ENCODE results near the gene TRPM3.

Gene TRPM3

GRCh38 chr9:70934642-70935041 is 186.8 kb downstream of the TRPM3 start:
- WGBS, 2 experiments (ENCODE audit: insufficient coverage in 2 of 2) = no CpG with 5 or more reads among the region's 1 CpG
- Histone ChIP-seq H3K9me3 (ENCODE audit: control insufficient read depth, low read length) (no peaks in the 10 kb centered on the region), H3K4me3 (ENCODE audit: extremely low read depth, insufficient read depth, low read length, poor library complexity, severe bottlenecking) (no peak overlapping the region), H3K27ac (ENCODE audit: low read depth, low read length, severe bottlenecking) (no peak overlapping the region), H3K4me1 (ENCODE audit: control insufficient read depth, insufficient read depth, low read length, poor library complexity, severe bottlenecking) (peaks cover 4% of the 10 kb centered on the region), H3K36me3 (ENCODE audit: control insufficient read depth, insufficient read depth, low read length) (no peaks in the 10 kb centered on the region)

DNA sequence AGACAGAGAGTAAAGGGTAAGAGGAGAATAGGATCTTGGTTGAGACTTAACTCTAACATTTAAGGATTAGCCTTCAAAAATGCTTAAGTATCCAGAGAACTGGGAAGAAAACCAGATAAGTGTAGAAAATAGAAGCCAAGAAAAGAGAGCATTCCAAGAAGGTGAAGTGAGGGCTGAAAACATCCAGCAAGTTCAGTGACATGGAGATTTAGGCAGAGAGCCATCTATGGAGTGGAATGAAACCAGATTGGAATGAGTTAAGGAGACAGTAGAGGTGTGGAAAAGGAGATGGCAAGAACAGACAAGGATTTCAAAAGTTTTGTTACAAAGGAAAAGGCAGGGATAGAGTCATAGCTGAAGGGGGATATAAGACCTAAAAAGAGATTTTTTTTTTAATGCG is 188.1 kb downstream of the TRPM3 start:
- Histone ChIP-seq H3K9me3 (ENCODE audit: control insufficient read depth, low read length) (no peaks in the 10 kb centered on the region), H3K36me3 (ENCODE audit: control insufficient read depth, insufficient read depth, low read length) (no peaks in the 10 kb centered on the region), H3K4me3 (ENCODE audit: extremely low read depth, insufficient read depth, low read length, poor library complexity, severe bottlenecking) (no peak overlapping the region), H3K27ac (ENCODE audit: low read depth, low read length, severe bottlenecking) (no peak overlapping the region), H3K4me1 (ENCODE audit: control insufficient read depth, insufficient read depth, low read length, poor library complexity, severe bottlenecking) (peaks cover 4% of the 10 kb centered on the region)
- 88 to 92% methylated on average over 1 of the region's 1 CpG for WGBS, 2 experiments (ENCODE audit: insufficient coverage in 2 of 2)

DNA sequence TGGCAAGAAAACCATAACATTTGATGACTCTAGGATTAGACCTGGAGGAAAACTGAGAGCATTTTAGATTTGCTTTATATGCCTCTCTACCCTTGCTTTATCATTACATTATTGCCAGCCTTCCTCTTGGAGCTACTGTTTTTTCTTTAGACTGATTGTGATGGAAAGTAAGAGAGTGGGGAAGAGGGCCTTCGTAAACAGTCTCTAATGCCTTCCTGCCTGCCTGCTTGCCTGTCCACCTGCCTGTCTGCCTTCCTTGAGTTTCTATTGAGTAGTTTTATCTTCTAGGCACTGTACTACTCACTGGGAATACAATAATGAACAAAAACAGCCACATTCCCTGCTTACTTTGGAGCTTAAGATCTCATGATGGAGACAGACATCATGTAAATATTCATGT is 189.3 kb downstream of the TRPM3 start:
- Histone ChIP-seq H3K36me3 (ENCODE audit: control insufficient read depth, insufficient read depth, low read length) (no peaks in the 10 kb centered on the region), H3K4me1 (ENCODE audit: control insufficient read depth, insufficient read depth, low read length, poor library complexity, severe bottlenecking) (peaks cover 4% of the 10 kb centered on the region), H3K4me3 (ENCODE audit: extremely low read depth, insufficient read depth, low read length, poor library complexity, severe bottlenecking) (no peak overlapping the region), H3K9me3 (ENCODE audit: control insufficient read depth, low read length) (no peaks in the 10 kb centered on the region), H3K27ac (ENCODE audit: low read depth, low read length, severe bottlenecking) (no peak overlapping the region)
- no CpG with 5 or more reads among the region's 1 CpG for WGBS, 2 experiments (ENCODE audit: insufficient coverage in 2 of 2)

DNA sequence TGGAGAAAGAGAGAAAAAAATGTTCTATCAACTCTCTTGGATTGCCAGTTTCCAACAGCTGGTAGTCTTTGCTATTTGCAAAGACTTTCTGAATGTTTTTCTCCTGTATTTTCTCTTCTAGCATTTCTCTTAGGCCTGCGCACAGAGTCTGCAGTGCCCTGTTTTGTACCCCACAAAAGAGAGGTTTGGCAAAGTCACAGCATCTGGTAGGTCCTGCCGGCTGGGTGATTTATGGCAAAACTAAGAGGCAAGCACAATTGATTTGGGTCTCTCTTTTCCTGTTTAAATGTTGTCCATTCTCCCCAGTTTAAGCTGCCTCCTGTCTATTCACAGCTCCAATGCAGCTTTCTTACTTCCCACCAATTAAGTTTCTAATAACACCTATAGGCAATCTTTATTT is 193.9 kb downstream of the TRPM3 start:
- Histone ChIP-seq H3K4me1 (ENCODE audit: control insufficient read depth, insufficient read depth, low read length, poor library complexity, severe bottlenecking) (no peaks in the 10 kb centered on the region), H3K4me3 (ENCODE audit: extremely low read depth, insufficient read depth, low read length, poor library complexity, severe bottlenecking) (no peak overlapping the region), H3K27ac (ENCODE audit: low read depth, low read length, severe bottlenecking) (no peak overlapping the region), H3K9me3 (ENCODE audit: control insufficient read depth, low read length) (no peaks in the 10 kb centered on the region), H3K36me3 (ENCODE audit: control insufficient read depth, insufficient read depth, low read length) (no peaks in the 10 kb centered on the region)
- 77 to 83% methylated on average over 2 of the region's 2 CpGs for WGBS, 2 experiments (ENCODE audit: insufficient coverage in 2 of 2)

- Histone ChIP-seq H3K9me3 (ENCODE audit: control insufficient read depth, low read length) (no peaks in the 10 kb centered on the region), H3K4me3 (ENCODE audit: extremely low read depth, insufficient read depth, low read length, poor library complexity, severe bottlenecking) (no peak overlapping the region), H3K27ac (ENCODE audit: low read depth, low read length, severe bottlenecking) (no peak overlapping the region), H3K36me3 (ENCODE audit: control insufficient read depth, insufficient read depth, low read length) (no peaks in the 10 kb centered on the region), H3K4me1 (ENCODE audit: control insufficient read depth, insufficient read depth, low read length, poor library complexity, severe bottlenecking) (peaks cover 7% of the 10 kb centered on the region)
- WGBS, 2 experiments (ENCODE audit: insufficient coverage in 2 of 2) = 33 to 40% methylated on average over 5 of the region's 9 CpGs
These were observed 196.4 kb downstream of the TRPM3 start for GRCh38 chr9:70924895-70925547.

- no peak overlapping the region for H3K27ac ChIP-seq (ENCODE audit: low read depth, low read length, severe bottlenecking)
- WGBS, 2 experiments (ENCODE audit: insufficient coverage in 2 of 2) = 90 to 91% methylated on average over 4 of the region's 6 CpGs
- no peaks in the 10 kb centered on the region for H3K9me3 ChIP-seq (ENCODE audit: control insufficient read depth, low read length)
- H3K4me1 ChIP-seq (ENCODE audit: control insufficient read depth, insufficient read depth, low read length, poor library complexity, severe bottlenecking) = peaks cover 7% of the 10 kb centered on the region
- no peak overlapping the region for H3K4me3 ChIP-seq (ENCODE audit: extremely low read depth, insufficient read depth, low read length, poor library complexity, severe bottlenecking)
- no peaks in the 10 kb centered on the region for H3K36me3 ChIP-seq (ENCODE audit: control insufficient read depth, insufficient read depth, low read length)
These were observed 197.0 kb downstream of the TRPM3 start for GRCh38 chr9:70924380-70924779.

- no peaks in the 10 kb centered on the region for H3K36me3 ChIP-seq (ENCODE audit: control insufficient read depth, insufficient read depth, low read length)
- no CpG with 5 or more reads among the region's 1 CpG for WGBS, 2 experiments (ENCODE audit: insufficient coverage in 2 of 2)
These were observed 197.5 kb downstream of the TRPM3 start for GRCh38 chr9:70923961-70924360.

DNA sequence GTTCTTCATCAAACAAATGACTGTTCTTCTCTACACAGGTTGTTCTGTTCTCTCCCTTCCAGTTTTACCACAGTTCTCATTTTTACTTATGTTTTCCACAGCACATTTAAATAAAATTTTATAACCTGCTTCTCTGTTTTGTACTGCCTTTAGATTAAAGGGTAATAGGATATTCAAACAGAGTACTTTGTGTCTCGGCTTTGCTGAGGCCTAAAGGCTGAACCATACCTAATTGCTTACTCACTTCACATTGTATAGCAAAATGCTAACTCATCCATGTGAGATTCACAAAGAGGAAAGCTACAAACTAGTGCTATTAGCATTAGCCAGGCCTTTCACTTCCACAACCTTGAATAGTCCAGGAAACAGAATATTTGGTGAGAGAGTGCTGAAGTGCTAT is 200.3 kb downstream of the TRPM3 start:
- Histone ChIP-seq H3K4me3 (ENCODE audit: extremely low read depth, insufficient read depth, low read length, poor library complexity, severe bottlenecking) (no peak overlapping the region), H3K4me1 (ENCODE audit: control insufficient read depth, insufficient read depth, low read length, poor library complexity, severe bottlenecking) (peaks cover 7% of the 10 kb centered on the region), H3K27ac (ENCODE audit: low read depth, low read length, severe bottlenecking) (peak overlapping the region; percentile 57), H3K36me3 (ENCODE audit: control insufficient read depth, insufficient read depth, low read length) (no peaks in the 10 kb centered on the region), H3K9me3 (ENCODE audit: control insufficient read depth, low read length) (no peaks in the 10 kb centered on the region)
- no CpG with 5 or more reads among the region's 1 CpG for WGBS, 2 experiments (ENCODE audit: insufficient coverage in 2 of 2)

More at GRCh38 chr9:70923961-70924360, 197.5 kb downstream of the TRPM3 start:
- H3K9me3 ChIP-seq (ENCODE audit: control insufficient read depth, low read length) = no peaks in the 10 kb centered on the region
- H3K27ac ChIP-seq (ENCODE audit: low read depth, low read length, severe bottlenecking) = no peak overlapping the region
- no peak overlapping the region for H3K4me3 ChIP-seq (ENCODE audit: extremely low read depth, insufficient read depth, low read length, poor library complexity, severe bottlenecking)
- peaks cover 7% of the 10 kb centered on the region for H3K4me1 ChIP-seq (ENCODE audit: control insufficient read depth, insufficient read depth, low read length, poor library complexity, severe bottlenecking)

GRCh38 chr9:70917277-70917676 is 204.1 kb downstream of the TRPM3 start:
- WGBS, 2 experiments (ENCODE audit: insufficient coverage in 2 of 2) = 100% methylated on average over 1 of the region's 7 CpGs; no CpG with 5 or more reads in 1 of the 2 experiments
- H3K36me3 ChIP-seq (ENCODE audit: control insufficient read depth, insufficient read depth, low read length) = no peaks in the 10 kb centered on the region
- no peaks in the 10 kb centered on the region for H3K9me3 ChIP-seq (ENCODE audit: control insufficient read depth, low read length)
- no peak overlapping the region for H3K4me3 ChIP-seq (ENCODE audit: extremely low read depth, insufficient read depth, low read length, poor library complexity, severe bottlenecking)
- peaks cover 7% of the 10 kb centered on the region for H3K4me1 ChIP-seq (ENCODE audit: control insufficient read depth, insufficient read depth, low read length, poor library complexity, severe bottlenecking)
- no peak overlapping the region for H3K27ac ChIP-seq (ENCODE audit: low read depth, low read length, severe bottlenecking)

DNA sequence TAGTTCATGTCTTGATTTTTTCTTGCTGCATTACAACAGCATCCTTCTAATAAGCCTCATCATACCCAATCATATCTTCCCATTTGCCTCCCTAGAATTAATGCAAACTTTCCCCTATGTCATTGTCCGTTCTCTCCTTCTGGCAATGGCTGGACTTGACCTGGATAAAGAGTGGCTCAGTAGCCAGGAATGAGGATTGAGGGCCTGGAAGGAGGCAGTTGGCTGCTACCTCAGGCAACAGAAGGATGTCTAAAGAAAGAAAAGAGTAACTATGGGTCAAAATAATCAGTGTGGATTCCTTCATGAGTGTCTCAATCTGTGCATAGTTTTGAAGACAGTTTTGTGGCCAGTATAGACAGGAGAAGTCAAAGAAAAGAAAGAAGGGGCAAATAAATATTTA is 209.6 kb downstream of the TRPM3 start:
- Histone ChIP-seq H3K4me1 (ENCODE audit: control insufficient read depth, insufficient read depth, low read length, poor library complexity, severe bottlenecking) (no peaks in the 10 kb centered on the region), H3K9me3 (ENCODE audit: control insufficient read depth, low read length) (no peaks in the 10 kb centered on the region), H3K4me3 (ENCODE audit: extremely low read depth, insufficient read depth, low read length, poor library complexity, severe bottlenecking) (no peak overlapping the region), H3K36me3 (ENCODE audit: control insufficient read depth, insufficient read depth, low read length) (no peaks in the 10 kb centered on the region), H3K27ac (ENCODE audit: low read depth, low read length, severe bottlenecking) (no peak overlapping the region)
- 100% methylated on average over 1 of the region's 1 CpG; no CpG with 5 or more reads in 1 of the 2 experiments for WGBS, 2 experiments (ENCODE audit: insufficient coverage in 2 of 2)

DNA sequence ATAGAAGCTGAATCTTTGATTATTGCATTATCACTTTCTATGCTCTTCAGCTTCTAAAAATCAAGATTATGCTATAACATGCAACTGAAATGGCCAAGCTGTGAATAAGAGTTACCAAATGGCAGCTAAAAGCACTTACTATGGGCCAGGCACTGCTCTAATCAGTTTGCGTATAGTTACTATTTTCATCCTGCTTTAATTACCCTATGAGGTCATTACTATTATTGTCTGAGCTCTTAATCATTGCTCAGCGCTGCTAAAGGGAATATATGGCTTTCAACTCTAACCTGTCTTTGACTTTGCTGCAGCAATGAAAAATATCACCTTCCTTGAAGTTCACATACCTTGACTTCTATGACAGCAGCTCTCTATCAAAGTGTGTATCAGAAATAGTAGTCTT is 210.8 kb downstream of the TRPM3 start:
- no peak overlapping the region for H3K4me3 ChIP-seq (ENCODE audit: extremely low read depth, insufficient read depth, low read length, poor library complexity, severe bottlenecking)
- WGBS, 2 experiments (ENCODE audit: insufficient coverage in 2 of 2) = 100% methylated on average over 2 of the region's 2 CpGs; no CpG with 5 or more reads in 1 of the 2 experiments
- no peak overlapping the region for H3K27ac ChIP-seq (ENCODE audit: low read depth, low read length, severe bottlenecking)

More for the DNA sequence above, 210.8 kb downstream of the TRPM3 start:
- no peaks in the 10 kb centered on the region for H3K4me1 ChIP-seq (ENCODE audit: control insufficient read depth, insufficient read depth, low read length, poor library complexity, severe bottlenecking)
- no peaks in the 10 kb centered on the region for H3K36me3 ChIP-seq (ENCODE audit: control insufficient read depth, insufficient read depth, low read length)
- no peaks in the 10 kb centered on the region for H3K9me3 ChIP-seq (ENCODE audit: control insufficient read depth, low read length)
